ENCODE measurements around the gene ENOX1.

Gene ENOX1

GRCh38 chr13:43473437-43473836 lies 313.3 kb downstream of the ENOX1 start:
- no peak overlapping the region for H3K4me3 ChIP-seq (ENCODE audit: low read length)
- H3K27ac ChIP-seq (ENCODE audit: low read depth, low read length) = no peak overlapping the region
- H4K8ac ChIP-seq (ENCODE audit: low read depth, low read length) = no peak overlapping the region
- peak; percentile 42 for DNase-seq
- no peaks in the 10 kb centered on the region for H3K79me1 ChIP-seq (ENCODE audit: low read length)
- H3K18ac ChIP-seq (ENCODE audit: low read length) = no peak overlapping the region
- no peak overlapping the region for H2BK15ac ChIP-seq (replicated peaks; ENCODE audit: low read depth)
- no peak overlapping the region for H3K23ac ChIP-seq (ENCODE audit: low read length)
- no peak overlapping the region for H3K9ac ChIP-seq (ENCODE audit: low read length)
- no peak overlapping the region for H3K56ac ChIP-seq (ENCODE audit: low read length)
- H3K36me3 ChIP-seq (ENCODE audit: control insufficient read depth, insufficient read depth, low read length) = no peaks in the 10 kb centered on the region
- H2AK5ac ChIP-seq (ENCODE audit: low read length) = no peak overlapping the region
- H2BK5ac ChIP-seq (ENCODE audit: low read length) = no peak overlapping the region
- no peaks in the 10 kb centered on the region for H3K4me1 ChIP-seq (ENCODE audit: control insufficient read depth, low read depth, low read length)
- H3K4ac ChIP-seq (ENCODE audit: low read depth, low read length) = no peak overlapping the region
- no peak overlapping the region for H2BK120ac ChIP-seq (ENCODE audit: low read depth, low read length)
- no peak overlapping the region for H4K5ac ChIP-seq (ENCODE audit: low read length)
- no peaks in the 10 kb centered on the region for H3K27me3 ChIP-seq (ENCODE audit: insufficient read depth, low read length, poor library complexity)
- no CpG with 5 or more reads among the region's 1 CpG for WGBS (ENCODE audit: extremely low coverage, insufficient coverage, low lambda C conversion rate)
- no peak overlapping the region for H3K4me2 ChIP-seq (ENCODE audit: low read length)
- no peaks in the 10 kb centered on the region for H3K79me2 ChIP-seq (ENCODE audit: control insufficient read depth, insufficient read depth, low read length)

GRCh38 chr13:43472980-43473379 lies 313.8 kb downstream of the ENOX1 start:
- H3K4me2 ChIP-seq (ENCODE audit: low read length) = no peak overlapping the region
- no peak overlapping the region for H3K27ac ChIP-seq (ENCODE audit: low read depth, low read length)
- no peak overlapping the region for H3K56ac ChIP-seq (ENCODE audit: low read length)
- H3K27me3 ChIP-seq (ENCODE audit: insufficient read depth, low read length, poor library complexity) = no peaks in the 10 kb centered on the region
- no peak overlapping the region for H2BK5ac ChIP-seq (ENCODE audit: low read length)
- DNase-seq = no peak
- no peak overlapping the region for H2BK15ac ChIP-seq (replicated peaks; ENCODE audit: low read depth)
- H3K79me2 ChIP-seq (ENCODE audit: control insufficient read depth, insufficient read depth, low read length) = no peaks in the 10 kb centered on the region
- no peak overlapping the region for H3K4ac ChIP-seq (ENCODE audit: low read depth, low read length)
- no peak overlapping the region for H3K18ac ChIP-seq (ENCODE audit: low read length)
- H2BK120ac ChIP-seq (ENCODE audit: low read depth, low read length) = no peak overlapping the region
- H4K8ac ChIP-seq (ENCODE audit: low read depth, low read length) = no peak overlapping the region
- H3K36me3 ChIP-seq (ENCODE audit: control insufficient read depth, insufficient read depth, low read length) = no peaks in the 10 kb centered on the region
- H4K5ac ChIP-seq (ENCODE audit: low read length) = no peak overlapping the region
- H3K79me1 ChIP-seq (ENCODE audit: low read length) = no peaks in the 10 kb centered on the region
- H3K23ac ChIP-seq (ENCODE audit: low read length) = no peak overlapping the region
- no peaks in the 10 kb centered on the region for H3K4me1 ChIP-seq (ENCODE audit: control insufficient read depth, low read depth, low read length)
- H2AK5ac ChIP-seq (ENCODE audit: low read length) = no peak overlapping the region
- no CpG with 5 or more reads among the region's 1 CpG for WGBS (ENCODE audit: extremely low coverage, insufficient coverage, low lambda C conversion rate)
- no peak overlapping the region for H3K4me3 ChIP-seq (ENCODE audit: low read length)
- no peak overlapping the region for H3K9ac ChIP-seq (ENCODE audit: low read length)

GRCh38 chr13:43472339-43472738 lies 314.4 kb downstream of the ENOX1 start:
- no peak overlapping the region for H3K4ac ChIP-seq (ENCODE audit: low read depth, low read length)
- H3K23ac ChIP-seq (ENCODE audit: low read length) = no peak overlapping the region
- no peaks in the 10 kb centered on the region for H3K79me2 ChIP-seq (ENCODE audit: control insufficient read depth, insufficient read depth, low read length)
- H2AK5ac ChIP-seq (ENCODE audit: low read length) = no peak overlapping the region
- no peak overlapping the region for H3K4me3 ChIP-seq (ENCODE audit: low read length)
- H3K27me3 ChIP-seq (ENCODE audit: insufficient read depth, low read length, poor library complexity) = no peaks in the 10 kb centered on the region
- H3K18ac ChIP-seq (ENCODE audit: low read length) = no peak overlapping the region
- no peaks in the 10 kb centered on the region for H3K36me3 ChIP-seq (ENCODE audit: control insufficient read depth, insufficient read depth, low read length)
- no peak overlapping the region for H4K8ac ChIP-seq (ENCODE audit: low read depth, low read length)
- H4K5ac ChIP-seq (ENCODE audit: low read length) = no peak overlapping the region
- H3K9ac ChIP-seq (ENCODE audit: low read length) = no peak overlapping the region
- no peak overlapping the region for H3K56ac ChIP-seq (ENCODE audit: low read length)
- no peaks in the 10 kb centered on the region for H3K4me1 ChIP-seq (ENCODE audit: control insufficient read depth, low read depth, low read length)
- no peak overlapping the region for H3K4me2 ChIP-seq (ENCODE audit: low read length)
- H2BK5ac ChIP-seq (ENCODE audit: low read length) = no peak overlapping the region
- DNase-seq = no peak
- no peak overlapping the region for H3K27ac ChIP-seq (ENCODE audit: low read depth, low read length)
- no peaks in the 10 kb centered on the region for H3K79me1 ChIP-seq (ENCODE audit: low read length)
- no peak overlapping the region for H2BK120ac ChIP-seq (ENCODE audit: low read depth, low read length)
- H2BK15ac ChIP-seq (replicated peaks; ENCODE audit: low read depth) = no peak overlapping the region
- WGBS (ENCODE audit: extremely low coverage, insufficient coverage, low lambda C conversion rate) = no CpG with 5 or more reads among the region's 5 CpGs

- Histone ChIP-seq H2BK15ac (replicated peaks; ENCODE audit: low read depth) (no peak overlapping the region), H3K79me2 (ENCODE audit: control insufficient read depth, insufficient read depth, low read length) (no peaks in the 10 kb centered on the region), H3K27ac (ENCODE audit: low read depth, low read length) (no peak overlapping the region), H2BK120ac (ENCODE audit: low read depth, low read length) (no peak overlapping the region), H3K27me3 (ENCODE audit: insufficient read depth, low read length, poor library complexity) (no peaks in the 10 kb centered on the region), H3K56ac (ENCODE audit: low read length) (no peak overlapping the region), H4K5ac (ENCODE audit: low read length) (no peak overlapping the region), H3K9ac (ENCODE audit: low read length) (no peak overlapping the region), H3K4me2 (ENCODE audit: low read length) (no peak overlapping the region), H3K79me1 (ENCODE audit: low read length) (no peaks in the 10 kb centered on the region), H3K4ac (ENCODE audit: low read depth, low read length) (no peak overlapping the region), H2AK5ac (ENCODE audit: low read length) (no peak overlapping the region), H2BK5ac (ENCODE audit: low read length) (no peak overlapping the region), H4K8ac (ENCODE audit: low read depth, low read length) (no peak overlapping the region), H3K23ac (ENCODE audit: low read length) (no peak overlapping the region), H3K36me3 (ENCODE audit: control insufficient read depth, insufficient read depth, low read length) (no peaks in the 10 kb centered on the region), H3K18ac (ENCODE audit: low read length) (no peak overlapping the region), H3K4me1 (ENCODE audit: control insufficient read depth, low read depth, low read length) (no peaks in the 10 kb centered on the region), H3K4me3 (ENCODE audit: low read length) (no peak overlapping the region)
- DNase-seq = no peak
- no CpG with 5 or more reads among the region's 2 CpGs for WGBS (ENCODE audit: extremely low coverage, insufficient coverage, low lambda C conversion rate)
These were observed 316.2 kb downstream of the ENOX1 start for GRCh38 chr13:43470610-43471009.

- H3K27ac ChIP-seq (ENCODE audit: low read depth, low read length) = no peak overlapping the region
- H3K4me3 ChIP-seq (ENCODE audit: low read length) = no peak overlapping the region
- no peaks in the 10 kb centered on the region for H3K4me1 ChIP-seq (ENCODE audit: control insufficient read depth, low read depth, low read length)
- no peaks in the 10 kb centered on the region for H3K79me1 ChIP-seq (ENCODE audit: low read length)
- no peak overlapping the region for H4K8ac ChIP-seq (ENCODE audit: low read depth, low read length)
- H3K23ac ChIP-seq (ENCODE audit: low read length) = no peak overlapping the region
- no peaks in the 10 kb centered on the region for H3K79me2 ChIP-seq (ENCODE audit: control insufficient read depth, insufficient read depth, low read length)
- WGBS (ENCODE audit: extremely low coverage, insufficient coverage, low lambda C conversion rate) = no CpG with 5 or more reads among the region's 1 CpG
- DNase-seq = no peak
- no peaks in the 10 kb centered on the region for H3K36me3 ChIP-seq (ENCODE audit: control insufficient read depth, insufficient read depth, low read length)
- H2BK15ac ChIP-seq (replicated peaks; ENCODE audit: low read depth) = no peak overlapping the region
- no peak overlapping the region for H2BK5ac ChIP-seq (ENCODE audit: low read length)
- H2AK5ac ChIP-seq (ENCODE audit: low read length) = no peak overlapping the region
- H3K27me3 ChIP-seq (ENCODE audit: insufficient read depth, low read length, poor library complexity) = no peaks in the 10 kb centered on the region
- H3K18ac ChIP-seq (ENCODE audit: low read length) = no peak overlapping the region
- no peak overlapping the region for H2BK120ac ChIP-seq (ENCODE audit: low read depth, low read length)
- no peak overlapping the region for H3K4me2 ChIP-seq (ENCODE audit: low read length)
- no peak overlapping the region for H3K56ac ChIP-seq (ENCODE audit: low read length)
- no peak overlapping the region for H3K9ac ChIP-seq (ENCODE audit: low read length)
- no peak overlapping the region for H3K4ac ChIP-seq (ENCODE audit: low read depth, low read length)
- H4K5ac ChIP-seq (ENCODE audit: low read length) = no peak overlapping the region
These were observed 317.0 kb downstream of the ENOX1 start for GRCh38 chr13:43469791-43470190.

GRCh38 chr13:43464578-43465264 lies 322.1 kb downstream of the ENOX1 start:
- no peaks in the 10 kb centered on the region for H3K27me3 ChIP-seq (ENCODE audit: insufficient read depth, low read length, poor library complexity)
- no peak overlapping the region for H4K8ac ChIP-seq (ENCODE audit: low read depth, low read length)
- no peak overlapping the region for H3K9ac ChIP-seq (ENCODE audit: low read length)
- no CpG with 5 or more reads among the region's 3 CpGs for WGBS (ENCODE audit: extremely low coverage, insufficient coverage, low lambda C conversion rate)
- H3K4me2 ChIP-seq (ENCODE audit: low read length) = no peak overlapping the region
- no peak overlapping the region for H2BK15ac ChIP-seq (replicated peaks; ENCODE audit: low read depth)
- no peak overlapping the region for H4K5ac ChIP-seq (ENCODE audit: low read length)
- H3K79me1 ChIP-seq (ENCODE audit: low read length) = no peaks in the 10 kb centered on the region
- no peaks in the 10 kb centered on the region for H3K4me1 ChIP-seq (ENCODE audit: control insufficient read depth, low read depth, low read length)
- H3K4ac ChIP-seq (ENCODE audit: low read depth, low read length) = no peak overlapping the region
- no peak overlapping the region for H2AK5ac ChIP-seq (ENCODE audit: low read length)
- no peaks in the 10 kb centered on the region for H3K36me3 ChIP-seq (ENCODE audit: control insufficient read depth, insufficient read depth, low read length)
- no peak overlapping the region for H2BK120ac ChIP-seq (ENCODE audit: low read depth, low read length)
- no peak overlapping the region for H3K4me3 ChIP-seq (ENCODE audit: low read length)
- no peaks in the 10 kb centered on the region for H3K79me2 ChIP-seq (ENCODE audit: control insufficient read depth, insufficient read depth, low read length)
- no peak overlapping the region for H3K18ac ChIP-seq (ENCODE audit: low read length)
- H3K23ac ChIP-seq (ENCODE audit: low read length) = no peak overlapping the region
- H2BK5ac ChIP-seq (ENCODE audit: low read length) = no peak overlapping the region
- no peak overlapping the region for H3K56ac ChIP-seq (ENCODE audit: low read length)
- no peak for DNase-seq
- no peak overlapping the region for H3K27ac ChIP-seq (ENCODE audit: low read depth, low read length)

Data from mesendoderm (in vitro differentiated cells).